Placental epithelial cell (primary cell): ENCODE measurements around the gene SLC35A1. TPM values are rescaled to one million over a fixed set of nuclear protein-coding genes. Genes with fewer than 3 reads are reported as not detected.

Experiments used
- small RNA-seq: library from RNA; depleted of rRNA; stranded (forward); fragments of <200 nt; gene quantifications from one replicate; pipeline ENCODE3, GENCODE V24; 2012
- total RNA-seq: library from RNA; depleted of rRNA; stranded (reverse); fragments of >200 nt; gene quantifications from 2 replicates; pipeline ENCODE4 v1.2.3, GENCODE V29; 2012

Gene SLC35A1, protein sequence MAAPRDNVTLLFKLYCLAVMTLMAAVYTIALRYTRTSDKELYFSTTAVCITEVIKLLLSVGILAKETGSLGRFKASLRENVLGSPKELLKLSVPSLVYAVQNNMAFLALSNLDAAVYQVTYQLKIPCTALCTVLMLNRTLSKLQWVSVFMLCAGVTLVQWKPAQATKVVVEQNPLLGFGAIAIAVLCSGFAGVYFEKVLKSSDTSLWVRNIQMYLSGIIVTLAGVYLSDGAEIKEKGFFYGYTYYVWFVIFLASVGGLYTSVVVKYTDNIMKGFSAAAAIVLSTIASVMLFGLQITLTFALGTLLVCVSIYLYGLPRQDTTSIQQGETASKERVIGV
- total RNA-seq = 11.8 and 14.5 TPM in 2 replicates

GRCh38 chr6:87472525-87473418 is at the start of gene SLC35A1:
Gene SLC35A1, plus strand, starts transcription at chr6:87472974. Its CDS starts 30 bp downstream, at chr6:87473004.

Small RNA genes lying within 50 kb of the gene (small RNA-seq; reads per million reads assigned to genes)
- gene AL049697.2 (not detected), gene RNU6-444P (not detected)

Other genes with a start within 250 kb of the SLC35A1 start
- 5.1 and 6.3 TPM in 2 replicates for gene SMIM8, start 150.4 kb upstream of the SLC35A1 start, total RNA-seq
- not detected in 2 replicates for gene GJB7, start 143.7 kb upstream of the SLC35A1 start, total RNA-seq
- 0.76 and 3.1 TPM in 2 replicates for gene C6orf163, start 128.2 kb upstream of the SLC35A1 start, total RNA-seq
- 1.2 and 3.5 TPM in 2 replicates for gene CFAP206, start 65.0 kb upstream of the SLC35A1 start, total RNA-seq
- gene RARS2, start 117.0 kb downstream of the SLC35A1 start, total RNA-seq = 42.7 and 57.7 TPM in 2 replicates
- gene ORC3, start 117.2 kb downstream of the SLC35A1 start, total RNA-seq = 23.9 and 27.1 TPM in 2 replicates
- gene AKIRIN2, start 229.3 kb downstream of the SLC35A1 start, total RNA-seq = 15.6 and 19.6 TPM in 2 replicates